Measurements from ENCODE around the gene RAB21.

Gene RAB21

DNA sequence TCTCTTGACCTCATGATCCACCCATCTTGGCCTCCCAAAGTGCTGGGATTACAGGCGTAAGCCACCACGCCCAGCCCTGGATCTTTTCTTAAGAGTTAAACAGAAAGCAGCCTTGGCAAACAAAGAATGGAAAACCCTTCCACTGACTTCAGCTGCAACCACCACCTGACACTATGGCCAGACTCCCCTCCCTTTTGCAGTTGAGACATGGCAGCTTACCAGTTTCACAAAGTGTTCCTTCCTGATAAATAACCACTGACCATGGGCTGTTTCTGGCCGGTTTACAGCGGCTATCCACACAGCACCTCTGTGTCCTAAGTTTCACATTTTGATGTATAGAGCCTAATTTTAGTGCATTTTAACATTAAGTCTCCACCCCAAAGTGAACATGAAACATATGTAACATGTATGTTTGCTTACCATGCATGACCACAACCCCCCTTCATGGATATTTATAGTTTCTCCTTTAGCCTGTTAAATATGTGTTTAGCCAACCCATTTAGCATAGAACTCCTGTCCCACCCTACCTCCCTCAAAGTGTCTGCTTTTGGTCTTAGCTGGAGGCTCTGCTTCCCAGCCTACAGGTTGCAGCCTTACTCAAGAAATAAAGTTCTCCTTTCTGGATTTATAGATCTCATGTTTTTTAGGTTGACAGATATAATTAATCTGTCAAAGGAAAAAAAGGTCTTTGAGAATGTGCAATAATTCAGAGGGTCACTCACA lies 32.7 kb upstream of the RAB21 start:
- no peak for DNase-seq (ENCODE audit: low read depth)
- TF ChIP-seq, protein P1, sequence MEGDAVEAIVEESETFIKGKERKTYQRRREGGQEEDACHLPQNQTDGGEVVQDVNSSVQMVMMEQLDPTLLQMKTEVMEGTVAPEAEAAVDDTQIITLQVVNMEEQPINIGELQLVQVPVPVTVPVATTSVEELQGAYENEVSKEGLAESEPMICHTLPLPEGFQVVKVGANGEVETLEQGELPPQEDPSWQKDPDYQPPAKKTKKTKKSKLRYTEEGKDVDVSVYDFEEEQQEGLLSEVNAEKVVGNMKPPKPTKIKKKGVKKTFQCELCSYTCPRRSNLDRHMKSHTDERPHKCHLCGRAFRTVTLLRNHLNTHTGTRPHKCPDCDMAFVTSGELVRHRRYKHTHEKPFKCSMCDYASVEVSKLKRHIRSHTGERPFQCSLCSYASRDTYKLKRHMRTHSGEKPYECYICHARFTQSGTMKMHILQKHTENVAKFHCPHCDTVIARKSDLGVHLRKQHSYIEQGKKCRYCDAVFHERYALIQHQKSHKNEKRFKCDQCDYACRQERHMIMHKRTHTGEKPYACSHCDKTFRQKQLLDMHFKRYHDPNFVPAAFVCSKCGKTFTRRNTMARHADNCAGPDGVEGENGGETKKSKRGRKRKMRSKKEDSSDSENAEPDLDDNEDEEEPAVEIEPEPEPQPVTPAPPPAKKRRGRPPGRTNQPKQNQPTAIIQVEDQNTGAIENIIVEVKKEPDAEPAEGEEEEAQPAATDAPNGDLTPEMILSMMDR (IDR thresholded peaks at IDR 0.05; ENCODE audit: insufficient read depth, low read depth, low read length, missing control alignments) = no peak
- H3K4me3 ChIP-seq (ENCODE audit: low read depth, low read length) = no peak overlapping the region

DNA sequence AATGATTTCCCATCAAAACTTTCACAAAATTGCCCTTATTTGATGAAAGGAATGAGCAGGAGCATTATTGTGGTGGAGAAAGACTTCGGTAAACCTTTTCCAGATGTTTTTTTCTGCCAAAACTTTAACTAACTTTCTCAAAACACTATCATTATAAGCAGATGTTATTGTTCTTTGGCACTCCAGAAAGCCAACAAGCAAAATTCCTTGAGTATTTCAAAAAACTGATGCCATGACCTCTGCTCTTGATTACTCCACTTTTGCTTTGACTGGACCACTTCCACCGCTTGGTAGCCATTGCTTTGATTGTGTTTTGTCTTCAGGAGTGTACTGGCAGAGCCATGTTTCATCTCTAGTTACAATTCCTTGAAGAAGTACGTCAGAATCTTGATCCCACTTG lies 29.7 kb upstream of the RAB21 start:
- DNase-seq (ENCODE audit: low read depth) = no peak
- TF ChIP-seq, protein P1 (IDR thresholded peaks at IDR 0.05; ENCODE audit: insufficient read depth, low read depth, low read length, missing control alignments) = no peak
- H3K4me3 ChIP-seq (ENCODE audit: low read depth, low read length) = no peak overlapping the region

DNA sequence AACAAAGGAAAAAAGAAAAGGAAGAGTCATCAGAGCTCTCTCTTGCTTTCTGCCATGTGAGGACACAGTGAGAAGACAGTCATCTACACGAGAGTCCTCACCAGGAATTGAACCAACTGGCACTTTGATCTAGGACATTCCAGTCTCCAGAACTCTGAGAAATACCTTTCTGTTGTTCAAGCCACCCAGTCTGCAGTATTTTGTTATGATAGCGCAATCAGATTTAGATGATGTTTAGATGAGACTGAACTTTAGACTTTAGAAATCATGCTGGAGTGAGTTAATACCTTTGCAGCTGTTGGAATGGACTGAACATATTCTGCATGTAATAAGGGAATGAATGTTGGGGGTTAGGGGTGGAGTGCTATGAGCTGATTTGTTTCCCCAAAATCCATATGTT lies 28.1 kb upstream of the RAB21 start:
- DNase-seq (ENCODE audit: low read depth) = no peak
- TF ChIP-seq, protein P1 (IDR thresholded peaks at IDR 0.05; ENCODE audit: insufficient read depth, low read depth, low read length, missing control alignments) = no peak
- H3K4me3 ChIP-seq (ENCODE audit: low read depth, low read length) = no peak overlapping the region

DNA sequence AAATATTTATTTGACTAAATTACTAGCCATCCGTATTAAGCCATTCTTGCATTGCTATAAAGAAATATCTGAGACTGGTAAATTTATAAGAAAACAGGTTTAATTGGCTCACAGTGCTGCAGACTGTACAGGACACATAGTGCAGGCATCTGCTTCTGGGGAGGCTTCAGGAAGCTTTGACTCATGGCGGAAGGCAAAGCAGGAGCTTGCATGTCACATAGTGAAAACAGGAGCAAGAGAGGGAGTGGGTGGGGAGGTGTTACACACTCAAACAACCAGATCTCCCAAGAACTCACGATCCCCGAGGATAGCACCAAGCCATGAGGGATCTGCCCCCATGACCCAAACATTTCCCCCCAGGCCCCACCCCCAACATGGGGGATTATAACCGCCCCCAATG lies 26.7 kb upstream of the RAB21 start:
- DNase-seq (ENCODE audit: low read depth) = no peak
- TF ChIP-seq, protein P1 (IDR thresholded peaks at IDR 0.05; ENCODE audit: insufficient read depth, low read depth, low read length, missing control alignments) = no peak
- H3K4me3 ChIP-seq (ENCODE audit: low read depth, low read length) = no peak overlapping the region

DNA sequence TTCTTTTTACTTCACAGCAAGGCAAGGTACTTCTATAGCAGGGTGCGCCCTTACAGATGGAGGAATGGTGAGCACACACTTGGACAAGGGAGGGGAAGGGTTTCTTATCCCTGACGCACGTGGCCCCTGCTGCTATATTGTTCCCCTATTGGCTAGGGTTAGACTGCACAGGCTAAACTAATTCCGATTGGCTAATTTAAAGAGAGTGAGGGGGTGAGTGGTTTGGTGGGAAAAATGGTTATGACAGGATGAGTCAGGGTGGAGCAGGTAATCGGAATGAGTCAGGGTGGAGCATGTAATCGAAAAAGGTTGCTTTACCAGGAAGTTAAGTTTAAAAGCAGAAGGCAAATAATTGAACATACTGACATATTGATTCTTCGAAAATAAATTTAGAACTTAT lies 23.7 kb upstream of the RAB21 start:
- DNase-seq (ENCODE audit: low read depth) = no peak
- TF ChIP-seq, protein P1 (IDR thresholded peaks at IDR 0.05; ENCODE audit: insufficient read depth, low read depth, low read length, missing control alignments) = no peak
- no peak overlapping the region for H3K4me3 ChIP-seq (ENCODE audit: low read depth, low read length)

DNA sequence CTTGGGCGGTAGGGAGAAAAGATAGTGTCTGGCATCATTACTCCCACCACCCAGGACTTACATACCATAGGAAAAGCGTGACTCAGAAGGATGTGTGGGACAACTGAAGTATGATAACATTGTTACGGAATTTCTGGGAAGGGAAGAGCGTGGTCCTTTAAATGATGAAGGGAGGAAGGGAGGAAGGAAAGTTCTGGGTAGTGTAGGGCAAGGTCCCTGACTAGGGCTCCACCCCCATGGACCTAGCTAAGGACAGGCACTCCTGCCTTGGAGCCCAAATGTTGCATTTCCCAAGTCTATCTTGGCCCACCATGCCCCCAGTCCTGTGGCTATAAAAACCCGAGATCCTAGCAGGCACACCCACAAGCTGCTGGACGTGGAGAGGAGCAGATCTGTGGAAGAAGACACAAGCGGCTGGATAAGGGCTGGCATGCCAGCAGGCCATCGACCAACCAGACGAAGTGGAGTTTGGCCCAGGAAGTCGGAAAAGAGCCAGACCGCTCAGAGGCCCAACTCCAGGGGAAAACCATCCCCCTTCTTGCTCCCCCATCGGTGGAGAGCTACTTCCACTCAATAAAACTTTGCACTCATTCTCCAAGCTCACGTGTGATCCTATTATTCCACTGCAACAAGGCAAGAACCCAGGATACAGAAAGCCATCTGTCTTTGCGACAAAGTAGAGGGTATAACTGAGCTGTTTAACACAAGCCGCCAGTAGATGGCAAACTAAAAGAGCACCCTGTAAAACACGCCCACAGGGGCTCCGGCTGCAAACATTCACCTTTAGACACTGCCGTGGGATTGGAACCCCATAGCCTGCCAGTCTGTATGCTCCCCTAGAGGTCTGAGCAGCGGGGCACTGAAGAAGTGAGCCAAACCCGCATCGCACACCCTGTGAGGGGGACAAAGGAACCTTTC lies 23.0 kb upstream of the RAB21 start:
- H3K4me3 ChIP-seq (ENCODE audit: low read depth, low read length) = no peak overlapping the region
- TF ChIP-seq, protein P1 (IDR thresholded peaks at IDR 0.05; ENCODE audit: insufficient read depth, low read depth, low read length, missing control alignments) = no peak
- peak; percentile 22 for DNase-seq (ENCODE audit: low read depth)

All from GM12865 (cell line).